ENCODE results near the gene MTMR3.

DNA sequence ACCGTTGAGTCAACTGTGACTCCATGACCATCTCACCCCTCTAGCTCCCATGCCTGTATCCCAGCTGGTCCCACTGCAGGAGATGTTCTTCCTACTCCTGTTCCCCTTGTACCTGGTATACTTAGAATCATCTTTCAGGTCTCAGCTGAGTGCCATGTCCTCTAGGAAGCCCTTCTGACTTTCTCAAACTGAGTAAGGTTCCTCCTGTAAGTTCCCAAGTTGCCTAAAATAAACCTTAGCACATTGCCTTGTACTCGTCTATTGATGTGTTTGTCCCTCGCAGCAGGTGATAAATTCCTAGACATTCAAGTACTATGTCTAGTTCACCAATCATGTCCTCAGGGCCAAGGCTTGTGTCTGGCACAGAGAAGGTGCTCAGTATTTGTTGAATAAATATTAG is 26.5 kb upstream of the MTMR3 start:
- TF ChIP-seq, protein P1, sequence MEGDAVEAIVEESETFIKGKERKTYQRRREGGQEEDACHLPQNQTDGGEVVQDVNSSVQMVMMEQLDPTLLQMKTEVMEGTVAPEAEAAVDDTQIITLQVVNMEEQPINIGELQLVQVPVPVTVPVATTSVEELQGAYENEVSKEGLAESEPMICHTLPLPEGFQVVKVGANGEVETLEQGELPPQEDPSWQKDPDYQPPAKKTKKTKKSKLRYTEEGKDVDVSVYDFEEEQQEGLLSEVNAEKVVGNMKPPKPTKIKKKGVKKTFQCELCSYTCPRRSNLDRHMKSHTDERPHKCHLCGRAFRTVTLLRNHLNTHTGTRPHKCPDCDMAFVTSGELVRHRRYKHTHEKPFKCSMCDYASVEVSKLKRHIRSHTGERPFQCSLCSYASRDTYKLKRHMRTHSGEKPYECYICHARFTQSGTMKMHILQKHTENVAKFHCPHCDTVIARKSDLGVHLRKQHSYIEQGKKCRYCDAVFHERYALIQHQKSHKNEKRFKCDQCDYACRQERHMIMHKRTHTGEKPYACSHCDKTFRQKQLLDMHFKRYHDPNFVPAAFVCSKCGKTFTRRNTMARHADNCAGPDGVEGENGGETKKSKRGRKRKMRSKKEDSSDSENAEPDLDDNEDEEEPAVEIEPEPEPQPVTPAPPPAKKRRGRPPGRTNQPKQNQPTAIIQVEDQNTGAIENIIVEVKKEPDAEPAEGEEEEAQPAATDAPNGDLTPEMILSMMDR (IDR thresholded peaks at IDR 0.05; ENCODE audit: low read depth, low read length, poor library complexity, severe bottlenecking), result no peak
- TF ChIP-seq EZH2phosphoT487 (IDR thresholded peaks at IDR 0.05; ENCODE audit: borderline replicate concordance, low read length), result no peak

Measured in DOHH2 (cell line).